Measurements from ENCODE around the gene OR51A4.
"Not testable (repeated sequence)": the region's sequence is repeated elsewhere in the genome, so short reads cannot be mapped to it uniquely, and the experiment has no call there.

OR51A4 gene, protein sequence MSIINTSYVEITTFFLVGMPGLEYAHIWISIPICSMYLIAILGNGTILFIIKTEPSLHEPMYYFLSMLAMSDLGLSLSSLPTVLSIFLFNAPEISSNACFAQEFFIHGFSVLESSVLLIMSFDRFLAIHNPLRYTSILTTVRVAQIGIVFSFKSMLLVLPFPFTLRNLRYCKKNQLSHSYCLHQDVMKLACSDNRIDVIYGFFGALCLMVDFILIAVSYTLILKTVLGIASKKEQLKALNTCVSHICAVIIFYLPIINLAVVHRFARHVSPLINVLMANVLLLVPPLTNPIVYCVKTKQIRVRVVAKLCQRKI

DNA sequence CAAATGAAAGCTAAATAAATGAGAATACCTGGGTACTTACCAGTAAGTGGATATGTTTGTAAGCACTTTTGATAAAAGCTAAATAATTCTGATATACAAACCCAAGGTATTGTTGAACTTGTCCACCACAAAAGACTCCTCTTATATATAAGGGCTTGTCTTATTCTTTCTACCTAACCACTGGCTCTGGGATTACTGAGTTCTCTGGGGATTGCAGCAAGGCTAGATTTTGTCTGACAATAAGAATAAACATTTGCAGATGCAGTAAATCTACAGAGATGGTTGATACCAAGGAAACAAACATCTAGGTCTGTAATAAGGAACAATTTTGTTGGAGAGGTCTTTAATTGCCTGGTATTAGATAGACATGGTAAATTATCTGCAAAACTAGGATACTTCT is at the start of gene OR51A4:
TSS of gene OR51A4 (minus strand) at position 101 of the 400 bp plus-strand sequence. CDS start 505 bp downstream, outside the sequence.
- DNase-seq: no peak

DNA sequence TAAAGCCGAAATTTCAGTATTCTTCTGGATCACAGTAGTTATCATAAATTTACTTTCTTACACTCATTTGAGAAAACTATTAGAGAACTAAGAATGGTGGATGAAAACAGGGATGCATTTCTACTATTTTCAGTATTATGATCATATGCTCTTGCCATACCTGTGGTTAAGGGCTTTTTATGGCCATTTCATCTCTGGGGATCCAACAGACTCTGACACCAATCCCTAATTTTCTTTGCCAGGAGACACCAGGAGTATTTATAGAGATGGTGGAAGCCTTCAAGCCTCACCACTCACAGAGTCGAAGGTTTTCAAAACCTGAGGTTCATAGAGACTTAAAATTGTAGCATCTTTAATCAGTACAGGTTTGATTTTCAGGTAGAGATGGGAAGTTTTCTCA is 47.1 kb upstream of the OR51A4 start, which contains the start of gene OR51L1:
TSS of gene OR51L1 (plus strand) at position 301 of the 400 bp plus-strand sequence. CDS start 4,132 bp downstream, outside the sequence.
- DNase-seq: no peak

DNA sequence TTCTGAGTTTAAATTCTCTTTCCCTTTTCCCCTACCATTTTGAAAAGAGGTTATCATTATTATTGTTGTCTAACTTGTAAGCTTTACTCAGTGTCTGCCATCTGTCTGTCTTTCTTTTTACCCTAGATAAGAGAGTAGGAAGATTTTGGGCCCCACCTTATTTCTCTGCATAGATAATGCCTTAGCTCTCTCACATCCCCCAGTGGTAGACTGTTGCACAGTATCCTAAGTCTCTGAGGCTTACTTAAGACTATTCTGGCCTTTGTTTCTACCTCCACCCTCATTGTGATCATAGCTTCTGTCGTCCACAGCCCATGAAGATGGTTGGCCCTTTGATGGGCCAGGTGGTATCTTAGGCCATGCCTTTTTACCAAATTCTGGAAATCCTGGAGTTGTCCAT is 43.7 kb upstream of the OR51A4 start:
- DNase-seq: no peak

DNA sequence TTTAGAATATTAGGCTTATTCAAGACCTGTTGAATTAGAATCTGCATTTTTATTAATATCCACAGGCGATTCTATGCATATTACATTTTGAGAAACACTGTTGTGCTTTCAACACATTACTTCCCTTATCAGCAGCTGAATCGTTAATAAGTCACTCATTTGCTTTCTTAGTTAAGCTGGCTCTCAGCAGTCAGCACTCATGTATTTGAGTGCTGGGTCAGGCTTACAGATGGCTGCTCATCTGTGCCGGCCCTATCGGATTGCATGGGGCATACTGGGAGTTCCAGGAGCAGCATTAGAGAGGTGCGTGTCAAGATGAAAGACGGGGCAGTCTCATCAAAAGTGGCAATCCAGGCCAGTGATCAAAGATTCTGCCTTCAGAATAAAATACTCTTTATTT is 36.4 kb upstream of the OR51A4 start:
- DNase-seq: no peak

DNA sequence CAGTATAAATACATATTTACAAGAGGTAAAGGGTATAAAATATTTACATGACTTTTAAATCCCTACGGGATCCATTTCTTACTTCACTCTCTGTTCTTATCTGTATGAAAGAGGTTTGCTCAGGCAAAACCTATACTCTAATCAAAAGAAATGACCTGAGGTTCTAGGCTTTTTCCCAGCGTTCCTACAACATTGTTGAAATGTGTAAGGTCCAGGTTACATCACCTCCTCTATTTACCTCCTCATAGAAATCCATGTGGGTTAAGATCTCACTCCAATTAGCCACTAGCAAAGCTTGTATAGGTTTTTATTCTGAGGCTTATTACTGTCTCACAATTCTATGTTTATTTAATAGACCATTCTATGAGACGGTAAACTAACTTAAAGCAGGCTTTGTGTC is 35.3 kb upstream of the OR51A4 start:
- DNase-seq: no peak

DNA sequence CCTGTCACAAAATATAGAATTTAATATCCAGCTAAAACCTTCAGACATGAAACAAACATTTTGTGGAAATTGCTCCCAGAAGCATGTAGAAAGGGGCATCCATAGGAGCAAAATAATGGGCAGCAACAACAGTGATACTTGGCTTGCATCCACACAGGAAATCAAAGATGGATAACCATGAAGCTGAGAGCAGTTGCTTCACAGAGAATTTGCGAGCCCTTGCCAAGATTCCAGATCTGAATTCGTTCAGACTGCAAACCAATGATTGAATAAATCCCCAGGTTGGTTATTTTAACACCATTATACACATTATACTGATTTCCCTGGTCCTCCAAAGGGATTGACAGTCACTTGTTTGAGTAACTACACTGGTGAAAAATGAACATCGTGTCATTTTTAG is 31.6 kb upstream of the OR51A4 start:
- DNase-seq: no peak

DNA sequence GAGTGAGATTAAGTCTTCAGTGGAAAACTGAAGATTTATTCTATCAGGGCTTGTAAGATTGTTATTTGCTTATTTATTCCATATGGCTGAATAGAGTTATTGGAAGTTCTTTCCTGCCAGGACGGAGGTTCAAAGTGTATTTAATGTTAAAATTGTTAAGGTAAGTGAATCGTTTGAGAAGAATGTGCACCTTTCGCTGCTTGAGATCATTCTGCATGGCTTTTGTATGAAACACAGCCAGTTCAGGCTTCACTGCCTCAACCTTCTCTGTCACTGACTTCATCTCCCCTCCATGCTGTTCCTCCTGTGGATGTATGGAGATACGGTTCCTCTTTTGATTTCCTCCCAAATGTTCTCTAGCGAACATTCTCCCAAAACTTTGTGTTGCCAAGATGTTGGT is 28.0 kb upstream of the OR51A4 start:
- DNase-seq: no peak

DNA sequence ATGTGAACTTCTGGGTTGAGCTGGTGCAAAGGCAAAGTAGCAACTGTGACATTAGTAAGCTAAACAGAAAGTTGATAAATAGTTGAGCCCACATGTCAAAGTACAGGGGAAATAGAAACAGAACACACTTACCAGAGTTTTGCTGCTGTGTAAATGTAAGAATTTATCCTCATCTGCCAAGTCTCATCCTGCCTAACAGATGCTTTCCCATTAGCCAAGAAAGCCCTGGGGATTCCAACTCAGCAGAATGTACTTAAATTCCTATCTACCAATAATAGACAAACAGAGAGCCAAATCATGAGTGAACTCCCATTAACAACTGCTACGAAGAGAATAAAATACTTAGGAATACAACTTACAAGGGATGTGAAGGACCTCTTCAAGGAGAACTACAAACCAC is 15.4 kb upstream of the OR51A4 start:
- DNase-seq: no peak

DNA sequence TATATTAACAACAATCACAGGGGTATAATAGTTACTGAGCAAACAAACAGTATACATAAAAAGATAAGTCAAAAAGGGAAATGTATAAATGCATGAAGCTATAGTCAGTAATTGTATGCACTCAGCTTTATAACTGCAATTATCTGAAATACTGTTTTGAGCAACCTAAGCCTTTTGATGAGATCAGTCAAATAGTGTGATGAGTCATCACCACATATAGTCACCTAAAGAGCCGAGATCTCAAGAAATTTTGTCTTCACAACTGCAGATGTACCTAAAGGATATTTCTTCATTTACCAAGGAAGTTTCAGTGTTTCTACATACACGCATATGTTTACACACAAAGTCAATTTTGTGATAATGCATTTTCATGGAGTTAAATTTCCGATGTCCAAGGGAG is 13.5 kb upstream of the OR51A4 start:
- no peak for DNase-seq

DNA sequence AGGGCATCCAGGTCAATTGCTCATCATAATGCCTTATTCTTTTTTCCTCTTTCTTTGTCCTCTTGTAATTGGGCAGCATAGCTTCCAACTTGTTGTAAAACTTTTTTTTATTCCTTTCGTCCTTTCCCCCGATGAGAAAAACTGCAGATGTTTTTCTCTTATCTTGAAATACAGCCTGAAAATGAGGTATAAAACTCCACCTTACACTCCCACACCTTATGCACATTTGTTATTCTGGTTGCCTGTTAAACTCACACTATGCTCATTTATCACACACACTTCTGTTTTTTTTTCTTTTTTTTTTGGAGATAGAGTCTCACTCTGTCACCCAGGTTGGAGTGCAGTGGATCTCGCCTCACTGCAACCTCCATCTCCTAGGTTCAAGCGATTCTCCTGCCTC is 10.0 kb upstream of the OR51A4 start:
- DNase-seq: no peak

DNA sequence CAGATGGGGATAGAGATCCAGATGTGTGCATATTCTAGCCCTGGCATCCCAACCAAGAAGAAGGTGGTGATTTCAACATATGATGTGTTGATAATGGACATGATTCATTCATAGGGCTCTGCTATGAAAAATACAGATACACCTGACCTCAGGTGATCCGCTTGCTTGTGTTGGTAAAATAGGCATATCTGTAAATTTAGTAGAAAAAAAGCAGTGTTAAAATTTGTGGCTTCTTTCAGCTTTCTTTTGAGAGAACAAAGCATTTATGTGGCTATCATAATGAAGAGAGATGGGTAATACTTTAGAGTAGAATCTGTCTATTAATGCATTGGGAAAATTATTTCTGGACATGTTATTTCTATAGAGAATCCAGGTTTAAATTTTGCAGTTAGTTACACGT is 8.2 kb upstream of the OR51A4 start, which contains the start of gene OR51A2:
TSS of gene OR51A2 (minus strand) at position 101 of the 400 bp plus-strand sequence. CDS start at position 101, 0 bp downstream.
- DNase-seq: not testable (repeated sequence)

DNA sequence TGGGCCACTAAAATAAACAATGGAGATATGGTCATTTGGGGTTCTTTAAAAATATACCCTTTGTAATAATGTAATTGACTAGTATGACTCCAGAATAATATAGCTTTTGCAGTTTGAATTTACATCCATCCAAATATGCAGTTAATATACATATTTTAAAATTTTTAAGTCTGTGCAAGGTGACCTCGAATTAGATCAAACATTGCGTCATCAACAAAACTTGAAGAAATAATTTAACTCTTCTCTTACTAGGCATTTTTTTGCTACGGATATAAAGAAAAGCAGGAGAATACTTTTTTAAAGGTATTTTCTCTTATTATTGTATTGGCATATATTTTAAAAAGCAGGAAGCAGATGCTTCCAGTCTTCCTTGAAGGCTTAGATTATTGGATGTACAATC is 10.7 kb downstream of the OR51A4 start:
- DNase-seq: no peak

DNA sequence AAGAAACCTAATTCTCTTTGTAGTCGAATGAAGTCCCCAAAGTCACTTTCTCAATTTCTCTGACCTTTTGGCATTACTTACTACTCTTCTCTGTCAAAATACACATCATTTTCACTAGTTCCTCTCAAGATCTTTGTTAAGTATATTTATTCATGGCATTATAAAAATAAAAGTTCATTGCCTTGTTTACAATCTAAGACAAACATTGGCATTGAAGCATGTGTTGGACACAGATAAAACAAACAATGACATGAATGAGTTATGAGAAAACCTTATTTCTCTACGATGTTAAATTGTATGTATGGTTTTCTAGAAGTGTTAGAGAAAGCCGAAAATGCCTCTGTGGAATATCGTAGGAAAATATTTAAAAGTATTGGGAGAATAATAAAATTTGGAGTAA is 14.7 kb downstream of the OR51A4 start:
- no peak for DNase-seq

DNA sequence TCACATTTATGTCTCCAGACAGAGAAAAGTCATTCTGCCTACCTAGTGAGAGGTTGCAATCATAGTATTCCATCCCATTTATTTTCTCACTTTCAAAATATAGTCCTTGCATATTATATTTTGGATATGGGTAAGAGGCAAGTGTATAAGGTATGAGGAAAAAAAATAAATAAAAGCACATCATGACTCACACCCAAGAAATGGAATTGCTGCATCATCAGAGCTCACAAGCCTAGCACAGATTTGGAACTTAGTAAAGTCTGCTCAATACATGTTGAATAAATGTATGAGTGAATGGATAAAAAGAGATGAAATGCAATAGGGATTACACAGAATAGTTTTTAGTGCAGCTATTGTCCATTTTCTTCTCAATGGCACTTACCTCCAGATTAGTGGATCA is 20.8 kb downstream of the OR51A4 start:
- no peak for DNase-seq

DNA sequence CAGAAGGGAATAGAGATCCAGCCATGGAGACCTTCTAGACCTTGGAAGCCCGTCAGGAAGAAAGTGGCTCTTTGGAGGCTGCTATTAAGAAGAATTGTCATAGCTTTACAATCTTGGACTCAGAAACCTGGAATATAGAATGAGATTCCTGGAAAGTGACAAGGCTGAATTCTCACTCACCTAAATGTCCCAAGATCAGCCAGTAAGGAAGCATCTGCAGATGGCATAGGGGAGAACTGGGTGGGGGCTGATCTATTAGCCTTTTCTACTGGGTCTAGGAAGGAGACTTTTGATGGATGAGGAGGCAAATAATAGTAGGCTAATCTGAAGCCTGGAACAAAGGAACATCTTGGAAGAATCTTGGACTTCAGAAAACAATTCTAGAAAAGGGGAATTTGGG is 23.2 kb downstream of the OR51A4 start, which contains the start of gene OR51G1:
TSS of gene OR51G1 (minus strand) at position 101 of the 400 bp plus-strand sequence. CDS start at position 101, 0 bp downstream.
- DNase-seq: no peak

DNA sequence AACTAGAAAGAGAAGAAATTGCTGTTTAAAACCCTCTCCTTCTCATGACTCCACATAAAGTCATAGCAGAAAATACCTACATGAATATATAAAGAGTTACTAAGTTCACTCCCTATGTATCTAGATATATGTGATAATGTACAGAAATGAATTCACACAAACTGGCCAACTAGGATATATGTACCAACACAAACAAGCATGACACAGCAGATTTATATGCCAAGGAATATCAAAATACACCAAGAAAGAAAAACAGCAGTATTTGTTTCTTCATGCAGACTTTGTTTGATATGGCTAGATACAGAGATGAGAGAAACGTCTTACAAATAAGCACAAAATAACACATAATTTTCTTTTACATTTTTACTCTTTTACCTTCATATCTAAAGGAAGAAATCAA is 25.1 kb downstream of the OR51A4 start:
- DNase-seq: no peak

DNA sequence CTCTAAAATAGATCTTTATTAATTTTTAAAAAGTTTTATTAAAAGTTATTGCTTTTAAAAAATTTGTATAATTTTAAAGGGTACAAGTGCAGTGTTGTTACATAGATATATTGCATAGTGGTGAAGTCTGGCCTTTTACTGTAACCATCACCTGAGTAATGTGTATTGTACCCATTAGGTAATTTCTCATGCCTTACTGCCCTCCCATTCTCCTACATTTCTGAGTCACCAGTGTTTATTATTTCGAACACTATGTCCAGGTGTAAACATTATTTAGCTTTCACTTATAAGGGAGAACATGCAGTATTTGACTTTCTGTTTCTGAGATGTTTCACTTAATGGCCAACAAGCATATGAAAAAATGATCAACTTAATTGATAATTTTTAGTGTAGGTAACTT is 25.6 kb downstream of the OR51A4 start:
- no peak for DNase-seq

DNA sequence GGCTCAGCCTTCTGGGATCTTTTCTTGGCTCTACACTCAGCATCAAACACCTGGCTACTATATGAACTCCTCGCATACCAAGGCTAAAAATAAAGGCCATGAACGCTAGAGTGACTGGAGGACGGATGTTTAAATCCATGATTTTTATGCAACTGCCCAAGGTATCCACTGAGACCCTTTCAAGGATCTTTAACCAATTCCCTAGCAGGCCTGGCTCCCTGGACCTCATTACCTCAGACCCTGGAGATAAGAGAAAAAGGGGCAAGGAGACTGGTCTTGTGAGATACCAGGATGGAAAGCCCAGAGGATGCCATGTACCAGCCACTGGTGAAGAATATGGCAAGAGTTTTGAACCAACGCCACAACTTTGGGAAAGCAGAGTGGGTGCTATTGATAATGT is 28.2 kb downstream of the OR51A4 start, which contains the start of gene OR51G2:
TSS of gene OR51G2 (minus strand) at position 101 of the 400 bp plus-strand sequence. CDS start 3,687 bp downstream, outside the sequence.
- no peak for DNase-seq

DNA sequence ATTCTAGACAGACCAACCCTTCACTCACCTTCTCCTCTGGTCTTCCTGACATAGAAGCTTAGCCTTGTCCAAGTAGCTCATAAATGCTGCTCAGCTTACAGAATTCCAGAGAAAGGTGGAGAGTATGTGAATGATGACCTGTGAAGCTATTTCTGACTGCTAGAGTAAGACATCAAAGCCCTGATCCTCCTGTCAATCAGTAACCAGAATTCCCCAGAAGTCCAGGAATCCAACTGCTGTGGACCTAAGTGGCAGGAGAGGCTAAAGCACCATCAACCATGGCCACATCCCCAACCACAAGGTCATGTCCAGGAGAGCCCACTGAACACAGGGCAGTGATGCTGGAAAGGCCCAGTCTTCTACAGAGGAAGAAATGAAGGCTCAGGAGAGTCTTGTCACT is 30.8 kb downstream of the OR51A4 start:
- DNase-seq: no peak

DNA sequence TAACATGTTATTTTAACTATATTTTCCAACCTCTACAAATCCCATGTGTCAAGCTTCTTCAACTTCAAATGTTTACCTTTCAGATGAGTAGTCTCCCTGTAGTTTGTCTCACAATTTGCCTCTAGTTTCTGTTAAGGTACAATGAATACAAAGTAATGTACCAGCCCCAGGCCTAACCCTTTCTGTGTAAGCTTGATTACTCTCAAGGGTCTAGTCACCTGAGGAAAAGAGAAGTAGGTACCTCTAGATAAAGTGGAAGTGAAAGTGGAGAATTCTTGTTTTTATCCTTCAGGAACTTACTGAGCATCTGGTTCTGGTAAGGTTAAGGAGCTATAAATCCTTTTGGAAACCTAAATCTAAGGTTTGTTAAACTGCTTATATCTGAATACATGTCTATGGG is 43.9 kb downstream of the OR51A4 start, which contains the start of gene OR51A7:
TSS of gene OR51A7 (plus strand) at position 300 of the 400 bp plus-strand sequence. CDS start 3,587 bp downstream, outside the sequence.
- no peak for DNase-seq

Data from activated CD4-positive, alpha-beta T cell treated with anti-CD3 and anti-CD28 coated beads, Interleukin-2, Interleukin-6, amounts not matched to agents 100 ng/mL and 50 ng/mL, durations not matched to agents 16 hours and 8 hours (primary cell).